COLO668 (cell line): ENCODE data around the gene TUBA3E.
"Not testable (repeated sequence)": the region's sequence is repeated elsewhere in the genome, so short reads cannot be mapped to it uniquely, and the experiment has no call there.

Experiments used
- DNase-seq: peaks from one replicate; lab custom pipeline; 2025; ENCODE audit not compliant: unreplicated experiment; lab: John Stamatoyannopoulos, UW

TUBA3E gene

GRCh38 chr2:130165293-130166016 lies 32.8 kb downstream of the TUBA3E start:
- no peak for DNase-seq

- no peak for DNase-seq
Measured at GRCh38 chr2:130162968-130163367, 35.3 kb downstream of the TUBA3E start.

GRCh38 chr2:130162486-130162885 lies 35.8 kb downstream of the TUBA3E start:
- DNase-seq: not testable (repeated sequence)

- not testable (repeated sequence) for DNase-seq
Measured at GRCh38 chr2:130160838-130161705, 37.2 kb downstream of the TUBA3E start.

GRCh38 chr2:130160131-130160530 lies 38.1 kb downstream of the TUBA3E start:
- DNase-seq: no peak

GRCh38 chr2:130159376-130159775 lies 38.9 kb downstream of the TUBA3E start:
- not testable (repeated sequence) for DNase-seq

GRCh38 chr2:130158631-130159030 lies 39.6 kb downstream of the TUBA3E start:
- no peak for DNase-seq

GRCh38 chr2:130157825-130158514 lies 40.3 kb downstream of the TUBA3E start:
- DNase-seq: not testable (repeated sequence)

GRCh38 chr2:130157354-130157753 lies 40.9 kb downstream of the TUBA3E start:
- not testable (repeated sequence) for DNase-seq

GRCh38 chr2:130156624-130157004 lies 41.6 kb downstream of the TUBA3E start:
- DNase-seq: no peak

- peak; percentile 14 for DNase-seq
Measured at GRCh38 chr2:130155956-130156623, 42.1 kb downstream of the TUBA3E start.

GRCh38 chr2:130154773-130155765 lies 43.2 kb downstream of the TUBA3E start:
- DNase-seq: no peak

GRCh38 chr2:130154423-130154770 lies 43.8 kb downstream of the TUBA3E start:
- not testable (repeated sequence) for DNase-seq

GRCh38 chr2:130153721-130154422 lies 44.4 kb downstream of the TUBA3E start:
- not testable (repeated sequence) for DNase-seq

- no peak for DNase-seq
Measured at GRCh38 chr2:130152816-130153595, 45.2 kb downstream of the TUBA3E start.

- DNase-seq: not testable (repeated sequence)
Measured at GRCh38 chr2:130152136-130152815, 46.0 kb downstream of the TUBA3E start.

GRCh38 chr2:130151145-130151512 lies 47.1 kb downstream of the TUBA3E start:
- DNase-seq: not testable (repeated sequence)
